ENCODE measurements around the gene OR1K1.
A peak's percentile ranks its signal among the peaks of the same experiment; 100 is the strongest.
"Not testable (repeated sequence)": the region's sequence is repeated elsewhere in the genome, so short reads cannot be mapped to it uniquely, and the experiment has no call there.

OR1K1 gene

GRCh38 chr9:122800066-122801060 lies at the start of gene OR1K1:
OR1K1 (plus strand) TSS chr9:122800123; CDS start chr9:122800123, 0 bp downstream.
- DNase-seq (ENCODE audit: low read depth in 3 of 3, low spot score in 1 of 3) = no peak

- DNase-seq (ENCODE audit: low read depth in 3 of 3, low spot score in 1 of 3) = no peak
Observed at GRCh38 chr9:122754825-122755224, 45.1 kb upstream of the OR1K1 start.

GRCh38 chr9:122767817-122768216 lies 32.1 kb upstream of the OR1K1 start:
- DNase-seq (ENCODE audit: low read depth in 3 of 3, low spot score in 1 of 3) = no peak

- DNase-seq (ENCODE audit: low read depth in 3 of 3, low spot score in 1 of 3) = no peak
Observed at GRCh38 chr9:122777052-122777451, 22.9 kb upstream of the OR1K1 start.

- DNase-seq (ENCODE audit: low read depth in 3 of 3, low spot score in 1 of 3) = no peak
Observed at GRCh38 chr9:122777935-122778627, 21.8 kb upstream of the OR1K1 start.

- DNase-seq (ENCODE audit: low read depth in 3 of 3, low spot score in 1 of 3) = no peak
Observed at GRCh38 chr9:122779181-122779580, 20.7 kb upstream of the OR1K1 start.

- no peak for DNase-seq (ENCODE audit: low read depth in 3 of 3, low spot score in 1 of 3)
Observed at GRCh38 chr9:122780026-122780425, 19.9 kb upstream of the OR1K1 start.

- DNase-seq (ENCODE audit: low read depth in 3 of 3, low spot score in 1 of 3) = no peak
Observed at GRCh38 chr9:122781671-122782070, 18.3 kb upstream of the OR1K1 start.

- DNase-seq (ENCODE audit: low read depth in 3 of 3, low spot score in 1 of 3) = no peak
Observed at GRCh38 chr9:122785269-122785668, 14.7 kb upstream of the OR1K1 start.

- no peak for DNase-seq (ENCODE audit: low read depth in 3 of 3, low spot score in 1 of 3)
Observed at GRCh38 chr9:122786338-122786737, 13.6 kb upstream of the OR1K1 start.

- no peak for DNase-seq (ENCODE audit: low read depth in 3 of 3, low spot score in 1 of 3)
Observed at GRCh38 chr9:122788831-122789230, 11.1 kb upstream of the OR1K1 start, which contains the start of gene OR5C1. OR5C1 (plus strand) TSS chr9:122788933; CDS start chr9:122788933, 0 bp downstream.

- DNase-seq (ENCODE audit: low read depth in 3 of 3, low spot score in 1 of 3) = no peak
Observed at GRCh38 chr9:122789256-122790046, 10.5 kb upstream of the OR1K1 start.

GRCh38 chr9:122791872-122792669 lies 7.9 kb upstream of the OR1K1 start:
- no peak for DNase-seq (ENCODE audit: low read depth in 3 of 3, low spot score in 1 of 3)

GRCh38 chr9:122797316-122798063 lies 2.4 kb upstream of the OR1K1 start:
- no peak for DNase-seq (ENCODE audit: low read depth in 3 of 3, low spot score in 1 of 3)

GRCh38 chr9:122806661-122807060 lies 6.7 kb downstream of the OR1K1 start:
- no peak for DNase-seq (ENCODE audit: low read depth in 3 of 3, low spot score in 1 of 3)

GRCh38 chr9:122807271-122807900 lies 7.5 kb downstream of the OR1K1 start:
- DNase-seq (ENCODE audit: low read depth in 3 of 3, low spot score in 1 of 3) = no peak

GRCh38 chr9:122808141-122808540 lies 8.2 kb downstream of the OR1K1 start:
- no peak for DNase-seq (ENCODE audit: low read depth in 3 of 3, low spot score in 1 of 3)

- not testable (repeated sequence) for DNase-seq (ENCODE audit: low read depth in 3 of 3, low spot score in 1 of 3)
Observed at GRCh38 chr9:122809261-122809660, 9.3 kb downstream of the OR1K1 start.

GRCh38 chr9:122810306-122810946 lies 10.5 kb downstream of the OR1K1 start:
- DNase-seq (ENCODE audit: low read depth in 3 of 3, low spot score in 1 of 3) = peak; percentile 39 to 64 (median 45)

Data from stimulated activated CD4-positive, alpha-beta T cell treated with anti-CD3 and anti-CD28 coated beads, TNF-alpha, amount 100 ng/mL, for 1 hour (primary cell).